CD4-positive, alpha-beta T cell (primary cell): ENCODE results near the gene SMURF2. TPM values are rescaled to one million over a fixed set of nuclear protein-coding genes. Genes with fewer than 3 reads are reported as not detected.

ENCODE experiments used
- ATAC-seq: fragments of 200-7000 bp; cut with Tn5 transposase; one replicate; pipeline ENCODE4 v1.10.0; 2022; ENCODE audit warnings: mild to moderate bottlenecking; ENCODE audit not compliant: poor library complexity
- CTCF ChIA-PET: fragments of 350-600 bp; sonication (Branson Sonifier 250); formaldehyde crosslinking; loops from one replicate; lab custom pipeline; 2021; ENCODE audit warnings: antibody characterized with exemption, inconsistent platforms; lab: Charles Lee
- POLR2A ChIA-PET: fragments of 350-600 bp; sonication (Branson Sonifier 250); formaldehyde crosslinking; loops from one replicate; lab custom pipeline; 2021; ENCODE audit warnings: antibody characterized with exemption, inconsistent platforms; lab: Charles Lee
- DNase-seq, 14 experiments: peaks; one replicate each; pipeline ENCODE4 v3.0.0-alpha.2; 2013 to 2020; ENCODE audit warnings: mixed read lengths in 2 of 14
- H3K27ac ChIP-seq, 2 donors: one replicate each; pipeline versions ENCODE4 v1.5.1 to v1.7.0; 2013; ENCODE audit warnings: low read length in 2 of 2, low read depth in 1 of 2, mild to moderate bottlenecking in 1 of 2
- H3K27me3 ChIP-seq, 2 experiments: 1 replicate in 1 of 2; 2 replicates in 1 of 2; pipeline versions ENCODE4 v1.6.1 to v1.7.0; 2013; ENCODE audit warnings: low read length in 2 of 2, control low read depth in 1 of 2, mild to moderate bottlenecking in 1 of 2, moderate library complexity in 1 of 2; ENCODE audit not compliant: insufficient read depth in 2 of 2, control insufficient read depth in 1 of 2
- H3K36me3 ChIP-seq: one replicate; pipeline ENCODE4 v1.6.1; 2013; ENCODE audit warnings: low read length, control low read depth; ENCODE audit not compliant: insufficient read depth
- H3K4me1 ChIP-seq: one replicate; pipeline ENCODE4 v1.6.1; 2013; ENCODE audit warnings: low read length, control low read depth; ENCODE audit not compliant: insufficient read depth
- H3K4me3 ChIP-seq: one replicate; pipeline ENCODE4 v1.5.1; 2013; ENCODE audit warnings: mild to moderate bottlenecking, low read length, moderate library complexity
- H3K9me3 ChIP-seq, 2 experiments: 1 replicate in 1 of 2; 2 replicates in 1 of 2; pipeline versions ENCODE4 v1.6.1 to v1.7.0; 2013; ENCODE audit warnings: low read length in 2 of 2, mild to moderate bottlenecking in 2 of 2, control low read depth in 1 of 2, moderate library complexity in 1 of 2; ENCODE audit not compliant: control insufficient read depth in 1 of 2, insufficient read depth in 1 of 2
- H3K27ac Mint-ChIP-seq: one replicate; pipeline ENCODE4 v1.8.0; 2020; ENCODE audit warnings: mixed read lengths
- H3K27me3 Mint-ChIP-seq: one replicate; pipeline ENCODE4 v1.8.0; 2021; ENCODE audit warnings: mixed read lengths
- H3K36me3 Mint-ChIP-seq: one replicate; pipeline ENCODE4 v1.8.0; 2021; ENCODE audit warnings: low read depth, mixed read lengths
- H3K4me1 Mint-ChIP-seq: one replicate; pipeline ENCODE4 v1.8.0; 2021; ENCODE audit warnings: low read depth, mixed read lengths
- H3K4me3 Mint-ChIP-seq: one replicate; pipeline ENCODE4 v1.8.0; 2020; ENCODE audit warnings: mild to moderate bottlenecking, mixed read lengths
- H3K9me3 Mint-ChIP-seq: one replicate; pipeline ENCODE4 v1.8.0; 2020; ENCODE audit warnings: mixed read lengths
- CTCF ChIP-seq: fragments of 200-600 bp; IDR thresholded peaks from one replicate; pipeline ENCODE4 v1.8.0; 2022; ENCODE audit warnings: antibody characterized with exemption, mild to moderate bottlenecking
- intact Hi-C, 2 experiments: fragments of 100-400 bp; cut with DNase I in 1 of 2; cut with micrococcal nuclease in 1 of 2; formaldehyde crosslinking; loops; one replicate each; pipeline versions ENCODE4 v1.15.1 to v1.9.0; 2023 to 2025; cut with DNase I, micrococcal nuclease
- total RNA-seq, 174 experiments: library from RNA in 2 of 174; stranded (reverse) in 2 of 174; gene quantifications; one replicate each; pipeline ENCODE4 v1.2.3 and lab custom pipeline; 2021 to 2026

SMURF2 gene
- total RNA-seq, 2 experiments from 2014 or later = 28.0 to 29.7 TPM

GRCh38 chr17:64591944-64592343, 70.2 kb downstream of the SMURF2 start:
- H3K4me3 Mint-ChIP-seq = no peak overlapping the region
- CTCF ChIA-PET = interaction anchor here (1.3 kb wide), 1 partner anchor 11 kb away, joined by 3 read pairs; no protein-coding TSS in a partner anchor
- no peak for TF ChIP-seq CTCF
- ATAC-seq (no peak), DNase-seq (no peak)
- peaks cover 9% of the 10 kb centered on the region for H3K4me1 Mint-ChIP-seq
- H3K27ac ChIP-seq = no peak overlapping the region
- H3K27ac Mint-ChIP-seq = no peak overlapping the region
- no peaks in the 10 kb centered on the region for H3K9me3 ChIP-seq
- no peak overlapping the region for H3K4me3 ChIP-seq
- peaks cover 79% of the 10 kb centered on the region for H3K36me3 Mint-ChIP-seq
- H3K9me3 Mint-ChIP-seq = no peaks in the 10 kb centered on the region
- no peaks in the 10 kb centered on the region for H3K27me3 Mint-ChIP-seq
- H3K4me1 ChIP-seq = no peaks in the 10 kb centered on the region
- peaks cover 57% of the 10 kb centered on the region for H3K36me3 ChIP-seq
- intact Hi-C loops = no loop called here
- POLR2A ChIA-PET = no interaction called here
- no peaks in the 10 kb centered on the region for H3K27me3 ChIP-seq

- ChIA-PET POLR2A (no interaction called here), CTCF (no interaction called here)
- Histone ChIP-seq H3K27ac (no peak overlapping the region), H3K9me3 (no peaks in the 10 kb centered on the region), H3K4me1 (no peaks in the 10 kb centered on the region), H3K27me3 (no peaks in the 10 kb centered on the region), H3K4me3 (no peak overlapping the region), H3K36me3 (peaks cover 48% of the 10 kb centered on the region)
- no peak for ATAC-seq
- H3K27ac Mint-ChIP-seq = no peak overlapping the region
- H3K9me3 Mint-ChIP-seq = no peaks in the 10 kb centered on the region
- H3K4me3 Mint-ChIP-seq = no peak overlapping the region
- H3K4me1 Mint-ChIP-seq = peaks cover 11% of the 10 kb centered on the region
- intact Hi-C loops = no loop called here
- no peaks in the 10 kb centered on the region for H3K27me3 Mint-ChIP-seq
- H3K36me3 Mint-ChIP-seq = peaks cover 57% of the 10 kb centered on the region
- DNase-seq = no peak
- no peak for TF ChIP-seq CTCF
Observed at GRCh38 chr17:64585146-64585545, 77.0 kb downstream of the SMURF2 start.

- peaks cover 60% of the 10 kb centered on the region for H3K36me3 Mint-ChIP-seq
- intact Hi-C loops = no loop called here
- Histone ChIP-seq H3K36me3 (peaks cover 51% of the 10 kb centered on the region), H3K27ac (no peak overlapping the region), H3K4me1 (no peaks in the 10 kb centered on the region), H3K27me3 (no peaks in the 10 kb centered on the region), H3K4me3 (no peak overlapping the region), H3K9me3 (no peaks in the 10 kb centered on the region)
- H3K4me3 Mint-ChIP-seq = no peak overlapping the region
- ATAC-seq = no peak
- no peak for TF ChIP-seq CTCF
- DNase-seq = no peak
- H3K9me3 Mint-ChIP-seq = no peaks in the 10 kb centered on the region
- H3K4me1 Mint-ChIP-seq = peaks cover 11% of the 10 kb centered on the region
- no peaks in the 10 kb centered on the region for H3K27me3 Mint-ChIP-seq
- ChIA-PET CTCF (interaction anchor here (0.7 to 1.2 kb wide), 2 partner anchors 32 to 33 kb away, joined by 3 read pairs; no protein-coding TSS in a partner anchor), POLR2A (no interaction called here)
- no peak overlapping the region for H3K27ac Mint-ChIP-seq
Observed at GRCh38 chr17:64583038-64583437, 79.1 kb downstream of the SMURF2 start.
